AG04449 (cell line): ENCODE results near the gene G6PC3.
"Not testable (repeated sequence)": the region's sequence is repeated elsewhere in the genome, so short reads cannot be mapped to it uniquely, and the experiment has no call there.

ENCODE experiments used
- CTCF ChIA-PET: fragments of 350-600 bp; formaldehyde crosslinking; extraction: SDS; loops from one replicate; lab custom pipeline; 2021; ENCODE audit warnings: antibody characterized with exemption; lab: Yijun Ruan, JAX
- POLR2A ChIA-PET: fragments of 400-600, 350-600 bp; formaldehyde crosslinking; extraction: SDS; loops from one replicate; lab custom pipeline; 2020; ENCODE audit warnings: antibody characterized with exemption, inconsistent platforms; lab: Yijun Ruan, JAX
- DNase-seq: peaks from one replicate; pipeline ENCODE4 v3.0.0-alpha.2; 2010; ENCODE audit warnings: low read depth, low spot score
- H3K4me3 ChIP-seq: 2 replicates; pipeline ENCODE4 v1.5.1; 2011; ENCODE audit warnings: low read depth, mild to moderate bottlenecking, control low read depth, low read length
- CTCF ChIP-seq: IDR thresholded peaks from one replicate; pipeline ENCODE4 v1.5.1; 2011; ENCODE audit warnings: mild to moderate bottlenecking, moderate library complexity, low read length, control low read depth, inconsistent platforms; ENCODE audit not compliant: insufficient read depth; ENCODE audit errors: missing control alignments

G6PC3 gene

GRCh38 chr17:44039829-44040635 is 30.5 kb upstream of the G6PC3 start:
- POLR2A ChIA-PET, result interaction anchor here (1.2 kb wide), 1 partner anchor 14 kb away, joined by 3 read pairs; no protein-coding TSS in a partner anchor
- no peak for DNase-seq
- CTCF ChIA-PET, result interaction anchor here (0.5 to 9.0 kb wide), 15 partner anchors 11 to 170 kb away, joined by 3 to 123 read pairs (median 6); partner anchors contain the start of genes HDAC5 and PPY
- no peak for TF ChIP-seq CTCF
- no peak overlapping the region for H3K4me3 ChIP-seq

- H3K4me3 ChIP-seq, result no peak overlapping the region
- ChIA-PET CTCF (interaction anchor here (0.6 to 9.0 kb wide), 21 partner anchors 11 to 197 kb away, joined by 3 to 123 read pairs (median 6); partner anchors contain the start of genes HDAC5, LSM12, MPP2 and PPY), POLR2A (interaction anchor here (0.5 kb wide), 1 partner anchor 265 kb away, joined by 3 read pairs; the partner anchor contains the start of gene DUSP3)
- no peak for DNase-seq
- no peak for TF ChIP-seq CTCF
Measured at GRCh38 chr17:44043272-44043696, 27.3 kb upstream of the G6PC3 start.

- TF ChIP-seq CTCF, result no peak
- ChIA-PET POLR2A (interaction anchor here (0.5 kb wide), 1 partner anchor 265 kb away, joined by 3 read pairs; the partner anchor contains the start of gene DUSP3), CTCF (interaction anchor here (0.7 to 9.0 kb wide), 17 partner anchors 10 to 166 kb away, joined by 3 to 123 read pairs (median 7); partner anchors contain the start of genes LSM12, MPP2 and PPY)
- DNase-seq, result no peak
- no peak overlapping the region for H3K4me3 ChIP-seq
Measured at GRCh38 chr17:44044071-44044470, 26.5 kb upstream of the G6PC3 start.

GRCh38 chr17:44045486-44045885 is 25.0 kb upstream of the G6PC3 start:
- DNase-seq, result no peak
- CTCF ChIA-PET, result interaction anchor here (3.7 to 9.0 kb wide), 3 partner anchors 17 to 101 kb away, joined by 10 to 123 read pairs (median 96); partner anchors contain the start of genes LSM12 and PPY
- POLR2A ChIA-PET, result no interaction called here
- no peak overlapping the region for H3K4me3 ChIP-seq
- no peak for TF ChIP-seq CTCF

- POLR2A ChIA-PET, H3K4me3 ChIP-seq, DNase-seq: not testable (repeated sequence)
- CTCF ChIA-PET, result interaction anchor here (0.9 to 9.0 kb wide), 2 partner anchors 103 to 136 kb away, joined by 3 to 123 read pairs; partner anchors contain the start of gene PPY
Measured at GRCh38 chr17:44046893-44047292, 23.6 kb upstream of the G6PC3 start.

- TF ChIP-seq CTCF, result no peak
- no peak for DNase-seq
- POLR2A ChIA-PET, result interaction anchor here (0.6 kb wide), 1 partner anchor 51 kb away, joined by 3 read pairs; no protein-coding TSS in a partner anchor
- CTCF ChIA-PET, result interaction anchor here (4.8 kb wide), 1 partner anchor 9 kb away, joined by 31 read pairs; no protein-coding TSS in a partner anchor
- H3K4me3 ChIP-seq, result no peak overlapping the region
Measured at GRCh38 chr17:44049294-44050060, 21.1 kb upstream of the G6PC3 start.
